ENCODE measurements around the gene ERG28. TPM values are rescaled to one million over a fixed set of nuclear protein-coding genes. Genes with fewer than 3 reads are reported as not detected.

The ERG28 gene
- total and polyA plus RNA-seq, 11 donors, result 5.7 to 15.1 (median 7.4) TPM

DNA sequence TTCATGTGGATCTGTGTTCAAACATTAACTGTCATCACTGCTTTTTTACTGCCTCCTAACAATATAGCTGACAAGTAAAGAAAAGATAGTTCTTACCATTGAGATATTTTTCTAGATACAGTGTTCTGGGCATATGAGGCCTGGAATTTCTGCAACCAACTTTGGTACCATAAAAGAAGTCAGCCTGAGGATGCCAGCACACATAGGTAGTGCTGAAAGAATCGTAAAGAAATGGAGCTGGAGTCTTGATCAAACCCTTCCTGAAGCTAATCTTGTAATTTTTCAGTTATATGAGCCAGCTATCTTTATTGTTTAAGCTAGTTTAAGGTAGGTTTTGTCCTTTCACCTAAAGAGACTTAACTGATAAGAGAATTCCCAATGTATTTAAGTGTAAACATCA is 11.3 kb downstream of the ERG28 start:
- Histone ChIP-seq H3K4me3 (no peak overlapping the region), H3K27ac (peak overlapping the region in 3 of 12 donors; percentile 60 to 74 (median 68)), H3K27me3 (no peaks in the 10 kb centered on the region), H3K9me3 (no peaks in the 10 kb centered on the region), H3K4me1 (peaks cover 0 to 19% (median 7%) of the 10 kb centered on the region in 12 donors), H3K36me3 (peaks cover 0 to 64% (median 44%) of the 10 kb centered on the region in 9 donors)
- TF ChIP-seq POLR2A (IDR thresholded peaks at IDR 0.05), result no peak
- TF ChIP-seq, protein P1, sequence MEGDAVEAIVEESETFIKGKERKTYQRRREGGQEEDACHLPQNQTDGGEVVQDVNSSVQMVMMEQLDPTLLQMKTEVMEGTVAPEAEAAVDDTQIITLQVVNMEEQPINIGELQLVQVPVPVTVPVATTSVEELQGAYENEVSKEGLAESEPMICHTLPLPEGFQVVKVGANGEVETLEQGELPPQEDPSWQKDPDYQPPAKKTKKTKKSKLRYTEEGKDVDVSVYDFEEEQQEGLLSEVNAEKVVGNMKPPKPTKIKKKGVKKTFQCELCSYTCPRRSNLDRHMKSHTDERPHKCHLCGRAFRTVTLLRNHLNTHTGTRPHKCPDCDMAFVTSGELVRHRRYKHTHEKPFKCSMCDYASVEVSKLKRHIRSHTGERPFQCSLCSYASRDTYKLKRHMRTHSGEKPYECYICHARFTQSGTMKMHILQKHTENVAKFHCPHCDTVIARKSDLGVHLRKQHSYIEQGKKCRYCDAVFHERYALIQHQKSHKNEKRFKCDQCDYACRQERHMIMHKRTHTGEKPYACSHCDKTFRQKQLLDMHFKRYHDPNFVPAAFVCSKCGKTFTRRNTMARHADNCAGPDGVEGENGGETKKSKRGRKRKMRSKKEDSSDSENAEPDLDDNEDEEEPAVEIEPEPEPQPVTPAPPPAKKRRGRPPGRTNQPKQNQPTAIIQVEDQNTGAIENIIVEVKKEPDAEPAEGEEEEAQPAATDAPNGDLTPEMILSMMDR (IDR thresholded peaks at IDR 0.05), result no peak
- intact Hi-C loops (cut with DNase I), result no loop called here
- DNase-seq, result no peak
- ATAC-seq, result no peak
- 97 to 100% (median 98%) methylated on average over 1 of the region's 1 CpG for WGBS, 4 donors

DNA sequence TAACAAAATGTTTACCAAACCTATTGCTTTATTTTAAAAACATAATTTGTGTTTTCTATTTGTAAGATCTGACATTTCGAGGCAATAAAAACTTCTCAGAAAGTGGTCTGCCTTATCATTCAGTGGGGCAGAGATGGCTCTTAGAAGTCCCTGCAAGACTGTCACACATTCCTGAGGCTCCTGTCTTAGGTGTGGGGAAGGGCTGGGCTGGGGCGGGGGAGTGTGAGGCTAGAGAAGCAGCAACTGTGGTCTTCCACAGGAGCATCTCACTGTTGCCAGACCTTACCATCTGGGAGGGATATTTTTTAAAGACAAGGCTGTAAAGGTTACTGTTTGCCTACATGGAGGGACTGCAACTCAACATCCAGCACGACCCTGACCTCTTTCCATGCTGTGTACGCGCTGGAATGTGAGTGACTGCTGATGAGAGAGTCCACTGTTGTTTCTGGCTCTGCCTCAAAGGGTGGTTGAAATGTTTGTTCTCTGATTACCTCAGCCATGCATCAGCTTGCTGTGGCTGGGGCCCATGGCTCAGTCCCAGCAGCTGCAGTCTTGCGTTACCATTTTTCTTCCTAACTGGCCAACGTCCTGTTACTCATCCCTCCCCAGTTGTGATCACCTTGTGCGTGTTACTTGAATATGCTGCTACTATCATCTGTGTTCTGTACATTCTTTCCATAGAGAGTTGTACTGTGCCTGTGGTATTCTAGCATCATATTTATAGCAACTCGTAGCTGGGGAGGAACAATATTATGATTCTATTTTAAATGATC is 12.4 kb downstream of the ERG28 start:
- peaks cover 0 to 19% (median 7%) of the 10 kb centered on the region in 12 donors for H3K4me1 ChIP-seq
- DNase-seq (peak in 4 of 5 donors; percentile 42 to 67 (median 56)), ATAC-seq (peak; percentile 91 to 95 (median 92))
- TF ChIP-seq POLR2A (IDR thresholded peaks at IDR 0.05), result no peak
- TF ChIP-seq, protein P1 (IDR thresholded peaks at IDR 0.05), result no peak
- H3K9me3 ChIP-seq, result no peaks in the 10 kb centered on the region
- no peak overlapping the region for H3K4me3 ChIP-seq
- intact Hi-C loops (cut with DNase I), result no loop called here
- no peaks in the 10 kb centered on the region for H3K27me3 ChIP-seq
- 32 to 51% (median 44%) methylated on average over 6 to 9 of the region's 9 CpGs for WGBS, 4 donors
- peak overlapping the region in 11 of 12 donors; percentile 6 to 79 (median 60) for H3K27ac ChIP-seq
- peaks cover 0 to 67% (median 37%) of the 10 kb centered on the region in 9 donors for H3K36me3 ChIP-seq

DNA sequence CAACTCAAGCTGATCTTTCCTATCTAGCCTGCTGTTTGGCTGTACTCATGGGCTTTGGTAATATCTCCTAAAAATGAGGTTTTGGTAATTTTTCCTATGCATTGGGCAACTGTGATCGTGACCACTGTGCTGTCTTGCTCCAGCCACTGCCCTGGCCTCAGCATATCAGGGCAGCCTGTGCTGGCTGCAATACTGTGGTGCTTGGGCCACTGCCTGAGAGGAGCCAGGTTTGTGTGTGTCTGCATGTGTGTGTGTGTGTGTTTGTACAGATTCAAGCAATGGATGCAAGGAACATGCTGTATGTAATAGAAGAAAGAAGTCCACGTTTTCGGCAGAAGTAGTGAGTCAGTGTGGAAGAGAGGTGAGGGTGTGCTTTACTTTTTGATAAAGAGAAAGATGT is 13.0 kb downstream of the ERG28 start:
- peak; percentile 28 to 73 (median 63) for ATAC-seq

DNA sequence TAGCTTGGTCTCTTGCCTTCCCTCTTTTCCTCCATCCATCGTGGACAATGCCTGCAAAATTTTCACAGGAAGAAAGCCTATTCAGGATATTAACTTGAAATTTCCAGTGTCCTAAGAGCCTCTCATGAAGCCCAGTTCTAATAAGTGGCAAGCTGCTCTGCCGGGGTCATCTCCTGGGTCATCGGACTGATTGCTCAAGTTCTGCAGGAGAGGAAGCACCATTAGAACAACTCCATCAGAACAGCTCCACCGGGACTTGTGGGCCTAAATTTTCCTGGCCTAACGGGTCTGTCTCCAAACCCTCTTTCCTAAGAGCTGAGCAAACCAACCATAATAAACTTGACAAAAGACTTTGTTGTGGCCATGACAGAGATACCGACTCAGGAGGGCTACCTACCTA is 13.9 kb downstream of the ERG28 start:
- Histone ChIP-seq H3K4me3 (no peak overlapping the region), H3K27ac (no peak overlapping the region), H3K36me3 (peaks cover 0 to 64% (median 27%) of the 10 kb centered on the region in 9 donors), H3K27me3 (no peaks in the 10 kb centered on the region), H3K9me3 (no peaks in the 10 kb centered on the region), H3K4me1 (peaks cover 0 to 19% (median 6%) of the 10 kb centered on the region in 12 donors)
- DNase-seq (no peak), ATAC-seq (no peak)
- TF ChIP-seq POLR2A (IDR thresholded peaks at IDR 0.05), result no peak
- TF ChIP-seq, protein P1 (IDR thresholded peaks at IDR 0.05), result no peak
- WGBS, 4 donors, result 74 to 84% (median 79%) methylated on average over 6 of the region's 6 CpGs
- intact Hi-C loops (cut with DNase I), result no loop called here

More for the DNA sequence above, 13.0 kb downstream of the ERG28 start:
- peak in 2 of 5 donors; percentile 31 to 63 for DNase-seq
- Histone ChIP-seq H3K36me3 (peaks cover 0 to 67% (median 35%) of the 10 kb centered on the region in 9 donors), H3K27ac (peak overlapping the region in 11 of 12 donors; percentile 5 to 79 (median 60)), H3K9me3 (no peaks in the 10 kb centered on the region), H3K4me3 (no peak overlapping the region), H3K4me1 (peaks cover 0 to 19% (median 7%) of the 10 kb centered on the region in 12 donors), H3K27me3 (no peaks in the 10 kb centered on the region)
- 51 to 57% (median 55%) methylated on average over 3 of the region's 3 CpGs for WGBS, 4 donors
- TF ChIP-seq, protein P1 (IDR thresholded peaks at IDR 0.05), result no peak
- TF ChIP-seq POLR2A (IDR thresholded peaks at IDR 0.05), result no peak
- intact Hi-C loops (cut with DNase I), result no loop called here

Measured in heart left ventricle (tissue), 16 donors.